LNCAP (cell line): Measurements from ENCODE around the gene TMC7.

Source experiments
- CTCF ChIP-seq: fragments of 450-650 bp; IDR thresholded peaks from 2 replicates; pipeline ENCODE4 v1.5.1; 2017; ENCODE audit warnings: mild to moderate bottlenecking

Gene TMC7

DNA sequence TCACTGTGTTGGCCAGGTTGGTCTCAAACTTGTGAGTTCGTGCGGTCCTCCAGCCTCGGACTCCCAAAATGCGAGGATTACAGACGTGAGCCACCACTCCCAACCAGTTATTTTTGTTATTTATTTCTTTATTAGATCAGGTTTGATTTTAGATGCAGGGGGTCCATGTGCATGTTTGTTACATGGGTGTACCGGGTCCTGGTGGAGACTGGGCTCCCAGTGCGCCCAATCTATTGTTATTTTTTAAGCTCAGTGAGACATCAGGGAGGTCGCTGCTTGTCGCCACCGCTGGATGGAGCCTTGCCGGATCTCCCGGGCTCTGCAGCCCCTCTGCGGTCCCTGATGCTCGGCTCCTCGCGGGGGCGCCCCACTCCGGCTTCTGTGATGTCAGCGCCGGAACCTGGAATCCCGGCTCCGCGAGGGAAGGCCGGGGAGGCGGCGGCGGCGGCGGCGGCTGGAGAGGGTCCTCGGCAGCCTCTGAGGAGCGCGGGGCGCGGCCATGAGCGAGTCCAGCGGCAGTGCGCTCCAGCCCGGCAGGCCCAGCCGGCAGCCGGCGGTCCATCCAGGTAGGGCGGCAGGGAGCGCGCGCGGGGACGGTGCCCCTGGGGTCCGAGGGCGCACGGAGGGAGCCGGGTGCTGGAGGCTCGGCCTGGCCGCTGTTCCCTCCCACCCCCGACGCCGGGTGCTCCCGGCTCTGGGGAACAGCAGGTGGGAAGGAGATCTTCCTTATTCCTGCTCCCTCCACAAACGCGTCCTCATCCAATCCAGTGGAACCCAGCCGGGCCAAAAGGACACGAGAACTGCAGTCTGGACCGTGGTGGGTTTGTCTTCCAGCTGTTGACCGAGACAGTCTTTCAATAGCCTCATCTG, at the start of gene TMC7:
Gene TMC7 (plus strand): TSS at position 370 of the 870 bp plus-strand sequence. CDS start 130 bp downstream, at position 500.
- TF ChIP-seq CTCF: peak; percentile 67

- no peak for TF ChIP-seq CTCF
Measured at GRCh38 chr16:18936727-18937340, 46.9 kb upstream of the TMC7 start.

DNA sequence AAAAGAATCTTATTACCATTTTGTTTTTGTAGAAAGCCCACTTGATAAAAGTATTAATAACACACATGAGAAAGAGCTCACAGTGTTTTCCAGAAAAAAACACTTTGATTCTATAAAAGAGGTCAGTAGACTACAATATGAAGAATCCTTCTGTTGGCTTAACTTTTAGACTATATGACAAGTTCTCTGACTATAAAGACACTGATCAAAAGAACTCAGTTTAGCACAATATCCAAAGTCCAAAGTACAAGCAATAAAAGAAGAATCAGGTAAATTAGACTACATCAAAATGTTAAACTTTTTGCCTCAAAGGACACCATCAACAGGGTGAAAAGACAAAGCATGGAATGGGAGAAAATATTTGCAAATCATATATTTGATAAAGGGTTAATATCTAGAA, 46.3 kb upstream of the TMC7 start:
- TF ChIP-seq CTCF: no peak

DNA sequence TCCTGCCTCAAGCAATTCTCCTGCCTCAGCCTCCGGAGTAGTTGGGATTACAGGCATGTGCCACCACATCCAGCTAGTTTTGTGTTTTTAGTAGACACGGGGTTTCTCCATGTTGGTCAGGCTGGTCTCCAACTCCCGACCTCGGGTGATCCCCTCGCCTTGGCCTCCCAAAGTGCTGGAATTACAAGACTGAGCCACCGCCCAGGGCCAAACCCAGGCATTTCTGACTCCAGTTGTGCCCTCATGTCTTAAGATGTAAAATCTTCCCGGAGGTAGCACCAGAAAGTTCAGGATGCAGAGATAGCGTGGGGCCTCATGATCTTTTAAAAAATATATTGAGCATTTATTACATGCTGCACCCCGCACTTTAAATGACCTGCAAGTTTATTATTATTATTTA, 44.7 kb upstream of the TMC7 start:
- no peak for TF ChIP-seq CTCF

DNA sequence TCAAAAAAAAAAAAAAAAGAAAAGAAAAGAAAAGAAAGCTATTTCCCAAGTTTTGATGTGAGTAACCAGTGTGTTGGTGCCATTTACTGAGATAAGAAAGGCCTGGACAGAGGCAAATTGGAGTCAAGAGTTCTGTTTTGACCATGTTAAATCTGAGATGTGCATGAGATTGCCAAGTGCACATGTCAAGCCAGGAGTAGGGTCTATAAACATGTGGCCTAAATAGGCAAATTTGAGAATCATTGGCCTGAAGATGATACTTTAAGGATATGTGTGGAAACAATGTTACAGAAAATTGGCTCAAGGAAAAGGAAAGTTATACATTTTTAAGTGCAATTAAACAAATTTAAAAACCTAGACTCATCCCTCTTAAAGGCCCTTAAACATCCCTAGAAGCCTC, 42.3 kb upstream of the TMC7 start:
- TF ChIP-seq CTCF: no peak

- no peak for TF ChIP-seq CTCF
Measured at GRCh38 chr16:18942061-18942460, 41.7 kb upstream of the TMC7 start.

GRCh38 chr16:18943414-18943813, 40.3 kb upstream of the TMC7 start:
- TF ChIP-seq CTCF: no peak
